Gastroesophageal sphincter (tissue), 3 donors: ENCODE results near the gene MACROH2A1.
"Not testable (repeated sequence)": the region's sequence is repeated elsewhere in the genome, so short reads cannot be mapped to it uniquely, and the experiment has no call there.

Source experiments
- EP300 ChIP-seq: sonication (generic); formaldehyde crosslinking; IDR thresholded peaks from one replicate; pipeline ENCODE4 v1.6.1; 2017; ENCODE audit warnings: antibody characterized with exemption, mild to moderate bottlenecking
- POLR2AphosphoS5 ChIP-seq: sonication (generic); formaldehyde crosslinking; IDR thresholded peaks from one replicate; pipeline ENCODE4 v1.6.1; 2017; ENCODE audit warnings: antibody characterized with exemption
- TF ChIP-seq, protein P1 (sequence below), 4 experiments: fragments of 200-600 bp in 2 of 4; fragments of 450-650 bp in 2 of 4; sonication (generic) in 1 of 4; IDR thresholded peaks; one replicate each; pipeline ENCODE4 v1.5.1; 2017 to 2019; ENCODE audit warnings: antibody characterized with exemption in 4 of 4, mild to moderate bottlenecking in 2 of 4, moderate library complexity in 2 of 4

DNA sequence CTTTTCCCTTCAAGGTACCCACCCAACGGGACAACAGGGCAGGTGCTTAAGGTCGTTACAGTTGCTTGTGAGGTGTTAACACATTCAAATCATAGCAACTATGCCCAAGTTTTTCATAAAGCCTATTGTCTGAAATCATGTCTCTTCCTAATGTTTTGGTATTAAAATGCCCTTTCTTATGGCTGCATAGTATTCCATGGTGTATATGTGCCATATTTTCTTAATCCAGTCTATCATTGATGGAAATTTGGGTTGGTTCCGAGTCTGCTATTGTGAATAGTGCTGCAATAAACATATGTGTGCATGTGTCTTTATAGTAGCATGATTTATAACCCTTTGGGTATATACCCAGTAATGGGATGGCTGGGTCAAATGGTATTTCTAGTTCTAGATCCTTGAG, 35.7 kb downstream of the MACROH2A1 start:
- TF ChIP-seq, protein P1, sequence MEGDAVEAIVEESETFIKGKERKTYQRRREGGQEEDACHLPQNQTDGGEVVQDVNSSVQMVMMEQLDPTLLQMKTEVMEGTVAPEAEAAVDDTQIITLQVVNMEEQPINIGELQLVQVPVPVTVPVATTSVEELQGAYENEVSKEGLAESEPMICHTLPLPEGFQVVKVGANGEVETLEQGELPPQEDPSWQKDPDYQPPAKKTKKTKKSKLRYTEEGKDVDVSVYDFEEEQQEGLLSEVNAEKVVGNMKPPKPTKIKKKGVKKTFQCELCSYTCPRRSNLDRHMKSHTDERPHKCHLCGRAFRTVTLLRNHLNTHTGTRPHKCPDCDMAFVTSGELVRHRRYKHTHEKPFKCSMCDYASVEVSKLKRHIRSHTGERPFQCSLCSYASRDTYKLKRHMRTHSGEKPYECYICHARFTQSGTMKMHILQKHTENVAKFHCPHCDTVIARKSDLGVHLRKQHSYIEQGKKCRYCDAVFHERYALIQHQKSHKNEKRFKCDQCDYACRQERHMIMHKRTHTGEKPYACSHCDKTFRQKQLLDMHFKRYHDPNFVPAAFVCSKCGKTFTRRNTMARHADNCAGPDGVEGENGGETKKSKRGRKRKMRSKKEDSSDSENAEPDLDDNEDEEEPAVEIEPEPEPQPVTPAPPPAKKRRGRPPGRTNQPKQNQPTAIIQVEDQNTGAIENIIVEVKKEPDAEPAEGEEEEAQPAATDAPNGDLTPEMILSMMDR (IDR thresholded peaks at IDR 0.05) = not testable (repeated sequence)
- TF ChIP-seq EP300, POLR2AphosphoS5: not testable (repeated sequence)
